ENCODE results near the gene EEF1G. TPM values are rescaled to one million over a fixed set of nuclear protein-coding genes. Genes with fewer than 3 reads are reported as not detected.
A peak's percentile ranks its signal among the peaks of the same experiment; 100 is the strongest.

EEF1G gene
- total and polyA plus RNA-seq, 2 of the 13 experiments (the other 11 are each of a cell fraction or from before 2014, with no cell fraction given): 1,787 to 2,144 TPM

GRCh38 chr11:62548545-62549335, 25.0 kb downstream of the EEF1G start (continued):
- TF ChIP-seq RBM39 (IDR thresholded peaks at IDR 0.05; ENCODE audit: low read depth, low read length, poor library complexity, severe bottlenecking): no peak
- peak; percentile 64; the same call in 1 of the 2 replicates for TF ChIP-seq ZNF331 (CRISPR knock-in tag; IDR thresholded peaks at IDR 0.05)
- TF ChIP-seq SRSF9 (IDR thresholded peaks at IDR 0.05; ENCODE audit: borderline replicate concordance, insufficient read depth, low read depth, low read length, poor library complexity, severe bottlenecking): no peak
- TF ChIP-seq ZNF138 (CRISPR knock-in tag; IDR thresholded peaks at IDR 0.05; ENCODE audit: low read depth): no peak
- TF ChIP-seq ZNF446 (CRISPR knock-in tag; IDR thresholded peaks at IDR 0.05): no peak
- TF ChIP-seq ZNF724P (CRISPR knock-in tag; IDR thresholded peaks at IDR 0.05; ENCODE audit: borderline replicate concordance): no peak
- TF ChIP-seq NFE2L1 (CRISPR knock-in tag; IDR thresholded peaks at IDR 0.05; ENCODE audit: borderline replicate concordance): no peak
- TF ChIP-seq NFYC (CRISPR knock-in tag; IDR thresholded peaks at IDR 0.05): no peak
- no peak for TF ChIP-seq GPN1 (CRISPR knock-in tag; IDR thresholded peaks at IDR 0.05; ENCODE audit: borderline replicate concordance)
- peak; percentile 64; the same call in 1 of the 2 replicates for TF ChIP-seq ZNF747 (CRISPR knock-in tag; IDR thresholded peaks at IDR 0.05; ENCODE audit: borderline replicate concordance)
- TF ChIP-seq IRX3 (CRISPR knock-in tag; IDR thresholded peaks at IDR 0.05; ENCODE audit: borderline replicate concordance, low read depth): 0 out of 2 replicates have a peak, but pooled peaks have one; percentile 36
- no peak for TF ChIP-seq ZNF501 (CRISPR knock-in tag; IDR thresholded peaks at IDR 0.05)
- TF ChIP-seq ZNF333 (CRISPR knock-in tag; IDR thresholded peaks at IDR 0.05; ENCODE audit: borderline replicate concordance): no peak
- no peak for TF ChIP-seq TRIM24 (CRISPR knock-in tag; IDR thresholded peaks at IDR 0.05)
- no peak for TF ChIP-seq ZSCAN21 (CRISPR knock-in tag; IDR thresholded peaks at IDR 0.05; ENCODE audit: borderline replicate concordance)
- no peak for TF ChIP-seq ZXDC (CRISPR knock-in tag; IDR thresholded peaks at IDR 0.05)
- TF ChIP-seq PREB (CRISPR knock-in tag; IDR thresholded peaks at IDR 0.05): no peak
- no peak for TF ChIP-seq ZNF816 (CRISPR knock-in tag; IDR thresholded peaks at IDR 0.05; ENCODE audit: borderline replicate concordance)
- no peak for TF ChIP-seq PAX8 (CRISPR knock-in tag; IDR thresholded peaks at IDR 0.05; ENCODE audit: borderline replicate concordance)
- peak; percentile 51; the same call in 1 of the 2 replicates for TF ChIP-seq ZBTB37 (CRISPR knock-in tag; IDR thresholded peaks at IDR 0.05)
- TF ChIP-seq RARG (CRISPR knock-in tag; IDR thresholded peaks at IDR 0.05; ENCODE audit: low read depth): no peak
- no peak for TF ChIP-seq ZNF75D (CRISPR knock-in tag; IDR thresholded peaks at IDR 0.05; ENCODE audit: borderline replicate concordance)
- no peak for TF ChIP-seq EZH2 (conservative IDR thresholded peaks at IDR 0.05; ENCODE audit: low read depth, low read length)
- TF ChIP-seq ZNF496 (CRISPR knock-in tag; IDR thresholded peaks at IDR 0.05; ENCODE audit: insufficient replicate concordance): no peak
- 0 out of 2 replicates have a peak, but pooled peaks have one; percentile 31 for TF ChIP-seq MIXL1 (CRISPR knock-in tag; IDR thresholded peaks at IDR 0.05)

Measured in HepG2 (cell line).